ENCODE measurements around the gene DACT3.
"Not testable (repeated sequence)": the region's sequence is repeated elsewhere in the genome, so short reads cannot be mapped to it uniquely, and the experiment has no call there.

DACT3 gene

DNA sequence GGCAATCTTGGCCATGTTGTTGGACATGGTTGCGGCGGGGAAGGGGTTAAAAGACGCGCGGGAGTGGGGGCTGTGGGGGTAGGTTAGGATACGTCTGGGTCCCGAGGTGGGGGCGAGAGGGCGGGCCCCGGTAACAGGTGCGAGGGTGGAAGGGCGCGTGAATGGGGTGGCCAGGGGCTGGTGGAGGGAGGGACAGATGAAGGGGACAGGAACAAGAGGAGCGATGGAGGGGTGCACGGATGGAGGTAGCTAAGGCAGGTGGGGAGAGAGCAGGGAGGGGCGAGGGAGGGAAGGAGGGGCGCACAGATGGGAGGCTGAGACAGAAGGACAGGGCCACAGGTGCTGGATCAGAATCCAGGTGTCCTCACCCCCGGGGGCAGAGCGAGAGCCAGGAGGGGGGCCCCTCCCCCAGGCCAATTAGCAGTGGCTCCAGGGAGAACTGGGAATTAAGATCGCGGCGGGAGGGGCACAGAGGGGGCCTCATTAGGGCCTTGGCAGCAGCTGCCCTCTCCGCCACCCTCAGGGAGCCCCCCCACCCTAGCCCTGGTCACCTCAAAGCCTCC, 26.2 kb downstream of the DACT3 start:
- DNase-seq, result no peak

DNA sequence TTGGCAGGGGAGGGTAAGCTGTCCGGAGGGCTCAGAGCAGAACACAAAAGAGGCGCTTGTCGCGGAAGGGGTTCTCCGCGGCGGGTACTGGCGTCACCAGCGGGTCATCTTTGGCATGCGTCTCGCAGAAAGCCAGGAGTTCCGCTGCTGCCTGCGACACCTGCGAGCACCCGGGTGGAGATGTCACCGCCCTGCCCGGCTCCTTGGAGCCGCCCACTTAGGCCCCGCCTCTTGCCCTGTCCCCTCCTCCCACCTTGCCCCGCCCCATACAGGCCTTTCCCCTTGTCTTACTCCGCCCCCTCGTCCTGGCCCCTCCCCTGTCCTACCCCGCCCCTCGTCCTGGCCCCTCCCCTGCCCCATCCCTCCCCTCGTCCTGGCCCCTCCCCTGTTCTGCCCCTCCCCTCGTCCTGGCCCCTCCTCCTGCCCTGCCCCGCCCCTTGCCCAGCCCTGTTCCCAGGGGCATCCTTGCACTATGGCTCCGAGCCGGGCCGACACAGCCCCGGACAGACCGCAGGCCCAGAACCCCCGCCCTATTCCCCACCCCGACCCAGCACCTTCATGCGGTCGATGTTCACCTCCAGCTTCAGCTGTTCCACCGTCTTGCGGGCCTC, 26.8 kb downstream of the DACT3 start:
- DNase-seq, result peak in 49 of 51 donors; percentile 8 to 93 (median 62)

DNA sequence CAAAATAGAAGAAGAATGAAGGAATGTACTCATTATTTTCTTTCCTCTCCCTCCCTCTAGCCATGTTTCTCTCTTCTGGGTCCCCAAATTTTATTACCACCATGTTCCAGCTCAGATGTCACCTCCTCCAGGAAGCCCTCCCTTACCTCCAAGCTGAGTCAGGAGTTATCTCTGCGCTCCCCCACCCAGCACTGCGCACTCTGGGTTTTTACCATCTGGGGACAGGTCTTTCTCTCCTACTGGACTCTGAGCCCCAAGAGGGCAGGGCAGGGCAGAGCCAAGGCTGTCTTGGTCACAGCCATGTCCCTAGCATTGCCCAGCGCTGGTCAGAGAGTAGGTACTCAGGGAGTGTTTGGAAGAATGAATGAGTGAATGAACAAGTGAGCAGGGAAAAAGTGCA, 27.9 kb downstream of the DACT3 start:
- no peak for DNase-seq

DNA sequence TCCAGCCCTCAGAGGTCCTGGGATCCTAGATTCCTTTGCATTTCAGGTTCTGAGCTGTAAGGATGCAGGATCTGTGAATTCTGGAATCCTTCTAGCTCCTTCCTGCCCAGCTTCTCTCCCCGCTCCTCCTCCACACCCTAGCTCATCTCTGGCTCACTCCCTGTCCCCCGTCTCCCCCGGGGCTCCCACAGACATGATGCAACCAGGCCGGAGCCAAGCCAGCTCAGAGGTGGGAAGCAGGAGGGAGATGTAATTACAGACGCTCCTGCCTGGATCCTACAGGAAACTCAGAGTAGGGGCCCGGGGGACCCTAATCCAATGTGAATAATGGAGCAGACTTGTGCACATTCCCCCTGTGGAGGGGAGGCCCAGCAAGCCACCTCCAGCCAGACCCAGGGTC, 29.5 kb downstream of the DACT3 start:
- DNase-seq, result peak in 1 of 51 donors; percentile 60

DNA sequence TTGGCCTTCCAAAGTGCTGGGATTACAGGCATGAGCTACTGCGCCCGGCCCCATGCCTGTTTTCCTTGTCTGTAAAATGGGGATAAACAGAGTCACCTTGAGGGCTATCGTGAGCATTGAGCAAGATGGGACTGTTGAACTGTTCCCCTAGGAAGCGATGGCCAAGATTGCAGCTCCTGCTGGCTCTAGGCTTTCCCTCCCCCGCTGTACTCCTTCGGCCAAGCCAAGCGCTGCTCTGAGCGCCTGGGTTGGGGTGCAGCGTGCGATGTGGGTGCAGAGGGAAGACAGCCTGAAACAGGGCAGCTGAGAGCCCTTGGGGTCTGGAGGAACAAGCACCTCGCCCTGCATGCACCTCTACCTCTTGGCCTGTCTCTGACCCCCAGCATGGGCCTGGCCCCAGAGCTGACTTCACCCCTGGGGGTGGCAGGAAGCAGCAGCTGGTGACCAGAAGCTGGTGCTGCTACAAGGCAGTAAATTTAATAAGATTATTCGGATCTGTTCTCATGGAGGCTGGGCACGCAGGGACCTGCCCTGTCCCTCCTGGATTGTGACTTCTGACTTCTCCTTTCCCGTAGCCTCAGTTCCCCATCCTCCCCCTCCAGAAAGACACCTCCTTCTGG, 30.3 kb downstream of the DACT3 start:
- no peak for DNase-seq

DNA sequence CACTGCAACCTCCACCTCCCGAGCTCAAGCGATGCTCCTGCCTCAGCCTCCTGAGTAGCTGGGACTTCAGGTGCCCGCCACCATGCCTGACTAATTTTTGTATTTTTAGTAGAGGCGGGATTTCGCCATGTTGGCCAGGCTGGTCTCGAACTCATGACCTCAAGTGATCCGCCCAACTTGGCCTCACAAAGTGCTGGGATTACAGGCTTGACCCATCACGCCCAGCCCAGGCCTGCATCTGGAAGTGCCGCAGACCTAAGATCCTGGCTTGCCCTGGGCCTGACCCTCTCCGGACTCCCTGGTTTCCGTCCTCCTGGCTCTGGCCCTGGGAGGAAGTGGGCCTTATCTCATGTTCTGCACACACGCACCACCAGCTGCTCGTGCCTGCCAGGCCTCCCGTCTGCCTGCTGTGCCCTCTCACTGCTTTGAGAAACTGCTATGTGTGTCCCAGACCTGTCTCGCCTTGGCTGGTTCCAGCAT, 31.4 kb downstream of the DACT3 start:
- DNase-seq, result no peak

DNA sequence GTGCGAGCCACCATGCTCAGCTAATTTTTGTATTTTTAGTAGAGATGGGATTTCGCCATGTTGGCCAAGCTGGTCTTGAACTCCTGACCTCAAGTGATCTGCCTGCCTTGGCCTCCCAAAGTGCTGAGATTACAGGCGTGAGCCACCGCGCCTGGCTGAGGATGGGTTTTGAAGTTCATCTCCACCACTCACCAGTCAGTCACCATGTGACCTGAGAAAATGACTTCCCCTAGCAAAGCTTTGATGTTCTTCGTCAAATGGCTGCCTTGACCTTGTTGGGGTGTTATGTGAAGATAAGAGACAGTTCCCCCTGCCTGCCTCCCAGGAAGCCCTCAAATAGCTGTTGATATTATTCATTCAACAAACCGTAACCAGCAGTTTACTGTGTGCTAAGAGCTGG, 32.0 kb downstream of the DACT3 start:
- not testable (repeated sequence) for DNase-seq

DNA sequence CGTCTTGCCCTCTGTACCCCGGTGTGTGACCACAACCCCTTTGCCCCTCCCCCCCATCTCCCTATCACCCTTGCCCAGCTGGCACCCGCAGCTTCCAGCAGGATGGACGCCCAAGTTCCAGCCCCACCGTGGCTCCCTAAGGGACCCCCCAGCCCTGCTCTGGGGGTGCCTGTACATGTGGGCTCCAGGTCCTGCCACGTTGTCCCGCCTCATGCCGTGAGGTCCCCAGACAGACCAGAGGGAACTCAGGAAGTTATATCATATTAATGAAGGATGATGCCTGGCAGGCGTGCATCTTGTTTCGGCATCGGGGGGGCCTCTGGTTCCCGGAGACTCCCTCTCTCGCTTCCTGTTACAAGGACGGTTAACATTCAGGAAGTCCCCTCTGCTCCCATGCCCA, 34.5 kb downstream of the DACT3 start:
- DNase-seq, result no peak

DNA sequence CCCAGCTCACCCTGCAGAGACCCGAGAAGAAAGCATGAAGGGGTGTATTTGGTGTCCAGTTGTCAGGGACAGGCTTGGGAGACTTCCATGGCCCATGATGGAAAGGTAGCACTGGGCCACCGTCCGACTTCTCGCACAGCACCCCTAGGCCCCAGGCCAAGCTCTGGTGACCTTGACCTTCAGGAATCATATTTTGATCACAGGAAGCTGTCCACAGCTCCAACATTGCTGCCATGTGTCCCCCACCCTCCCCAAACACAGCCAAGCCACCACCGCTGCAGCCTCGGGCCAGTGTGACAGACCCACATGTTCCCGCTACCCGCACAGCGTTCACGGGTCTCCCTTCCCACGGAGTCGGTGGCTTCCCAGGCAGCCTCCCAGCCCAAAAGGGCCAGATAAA, 35.3 kb downstream of the DACT3 start:
- no peak for DNase-seq

DNA sequence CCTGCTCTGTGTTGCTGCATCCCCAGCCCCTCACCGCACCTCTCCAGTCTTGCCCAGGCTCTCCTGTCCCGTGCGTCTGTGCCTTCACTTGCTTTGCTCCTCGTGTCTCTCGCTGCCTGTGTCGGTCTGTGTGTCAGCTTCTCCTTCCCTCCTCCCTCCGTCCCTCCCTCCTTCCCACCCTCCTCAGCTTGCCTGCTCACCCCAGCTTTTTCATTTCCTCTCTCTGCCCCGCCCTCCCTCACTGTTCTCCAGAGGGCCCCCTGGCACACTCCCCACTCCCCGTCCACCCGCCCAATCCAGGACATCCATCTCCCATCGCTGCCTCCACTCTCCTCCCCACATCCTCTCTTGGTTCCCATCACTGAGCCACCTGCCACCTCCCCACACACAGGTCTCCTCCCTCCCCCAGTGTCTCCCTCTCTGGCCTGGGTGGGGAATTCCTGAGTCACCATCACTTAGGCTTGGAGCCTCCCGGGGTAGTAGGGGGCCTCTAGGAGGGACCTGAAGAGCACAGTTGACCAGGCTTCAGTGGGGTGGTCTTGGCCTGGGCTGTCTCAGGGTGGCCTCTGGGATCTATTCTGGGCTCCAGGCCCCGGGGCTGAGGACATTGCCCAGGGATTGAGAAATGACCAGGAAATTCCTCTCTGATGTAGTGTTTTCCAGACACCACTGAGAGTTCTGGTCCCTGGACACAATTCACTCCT, 35.9 kb downstream of the DACT3 start, which contains the start of gene PTGIR:
PTGIR (minus strand) TSS at position 132 of the 704 bp plus-strand sequence. CDS start 864 bp downstream, outside the sequence.
- DNase-seq, result no peak

DNA sequence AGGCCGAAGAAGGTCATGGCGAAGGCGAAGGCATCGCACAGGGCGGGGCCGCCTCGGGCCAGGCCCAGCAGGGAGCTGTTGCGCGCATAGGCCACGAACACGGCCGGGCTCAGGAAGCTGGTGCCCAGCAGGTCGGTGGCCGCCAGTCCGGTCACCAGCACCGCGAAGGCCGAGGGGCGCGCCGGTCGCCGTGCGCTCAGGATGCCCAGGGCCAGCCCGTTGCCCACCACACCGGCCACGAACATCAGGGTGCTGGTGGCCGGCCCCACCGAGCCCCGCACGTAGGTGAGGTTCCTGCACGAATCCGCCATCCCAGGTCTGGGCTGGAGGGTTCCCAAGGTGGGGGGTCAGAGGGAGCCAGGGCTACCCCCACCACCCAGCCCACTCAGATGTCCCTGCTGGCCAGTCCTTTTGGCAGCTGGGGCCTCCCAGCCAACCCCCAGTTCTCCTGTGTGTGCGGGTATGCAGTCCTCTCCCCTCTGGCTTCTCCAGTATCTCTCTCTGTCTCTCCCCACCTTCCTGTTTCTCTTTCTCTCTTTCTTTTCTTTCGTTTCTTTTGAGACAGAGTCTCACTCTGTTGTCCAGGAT, 37.0 kb downstream of the DACT3 start:
- no peak for DNase-seq

DNA sequence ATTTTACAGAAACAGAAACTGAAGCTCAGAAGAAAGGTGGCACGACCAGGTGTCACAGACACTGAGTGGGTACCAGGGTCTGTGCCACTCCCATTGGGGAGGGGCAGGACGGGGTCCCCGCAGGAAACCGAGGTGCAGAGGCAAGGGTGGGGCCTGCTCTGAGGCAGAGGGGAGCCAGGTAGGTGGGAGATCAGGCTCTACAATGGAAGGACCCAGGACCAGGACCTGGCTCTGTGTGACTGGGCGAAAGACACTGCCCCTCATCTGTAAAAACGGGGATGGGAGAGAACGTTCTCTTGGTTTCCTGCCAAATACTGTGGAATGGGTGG, 38.9 kb downstream of the DACT3 start:
- no peak for DNase-seq

DNA sequence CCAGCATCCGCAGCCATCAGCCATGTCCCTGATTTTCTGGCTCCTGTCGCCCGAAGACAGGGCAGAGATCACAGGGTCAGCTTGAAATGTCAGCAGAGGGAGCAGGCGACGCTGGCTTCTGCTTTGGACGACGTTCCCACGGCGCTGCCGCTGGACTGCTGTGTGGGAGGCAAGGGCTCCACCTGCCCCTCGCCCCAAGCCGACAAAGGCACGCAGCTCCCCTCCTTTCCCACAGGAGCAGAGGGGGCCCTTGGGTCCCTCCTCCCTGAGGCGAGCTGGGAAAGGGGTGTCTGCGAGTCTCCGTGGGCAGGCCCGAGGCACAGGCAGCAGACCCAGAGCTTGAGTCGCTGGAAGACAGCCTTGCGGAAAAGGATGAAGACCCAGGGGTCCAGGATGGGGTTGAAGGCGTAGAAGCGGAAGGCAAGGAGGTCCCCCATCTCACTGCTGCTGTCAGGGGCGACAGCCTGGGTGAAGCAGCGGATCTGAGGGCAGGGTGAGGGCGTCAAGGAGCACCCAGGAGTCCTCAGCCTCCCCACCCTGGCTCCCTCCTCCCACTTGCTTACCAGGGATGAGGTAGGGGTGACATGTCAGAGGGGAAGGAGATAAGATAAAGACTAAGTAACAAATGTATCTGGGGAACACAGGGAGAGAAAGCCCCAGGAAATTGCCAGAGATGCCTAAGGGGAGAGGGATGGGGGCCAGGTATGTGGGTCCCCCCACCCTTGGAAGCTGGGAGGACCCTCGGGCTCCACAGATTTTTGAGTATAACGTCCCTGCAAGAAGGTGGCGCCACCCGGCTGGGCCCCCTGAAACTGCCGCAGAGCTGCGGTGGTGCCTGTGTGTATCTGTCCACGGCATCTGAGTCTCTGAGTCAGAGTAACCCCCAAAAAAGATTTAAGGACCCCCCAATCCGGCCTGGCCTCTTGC, 39.5 kb downstream of the DACT3 start:
- no peak for DNase-seq

DNA sequence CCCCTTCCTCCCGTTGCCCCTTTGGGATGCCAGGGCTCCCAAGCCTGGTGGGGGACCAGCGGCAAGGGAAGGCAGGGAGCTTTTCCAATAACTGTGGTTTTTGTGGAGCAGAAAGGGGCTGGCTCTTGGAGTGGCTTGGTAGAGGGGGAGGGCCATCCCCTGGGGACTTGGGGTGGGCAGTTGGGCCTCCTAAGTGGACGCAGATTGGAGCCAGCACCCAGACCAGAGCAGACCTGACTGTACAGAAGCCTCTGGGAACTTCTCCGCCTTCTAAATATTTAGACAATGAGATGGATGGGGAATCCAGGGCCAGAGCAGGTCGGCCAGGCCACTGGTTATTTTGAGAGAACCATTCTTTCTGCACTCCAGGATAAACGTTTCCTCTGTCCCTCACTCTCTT, 40.3 kb downstream of the DACT3 start:
- DNase-seq, result no peak

DNA sequence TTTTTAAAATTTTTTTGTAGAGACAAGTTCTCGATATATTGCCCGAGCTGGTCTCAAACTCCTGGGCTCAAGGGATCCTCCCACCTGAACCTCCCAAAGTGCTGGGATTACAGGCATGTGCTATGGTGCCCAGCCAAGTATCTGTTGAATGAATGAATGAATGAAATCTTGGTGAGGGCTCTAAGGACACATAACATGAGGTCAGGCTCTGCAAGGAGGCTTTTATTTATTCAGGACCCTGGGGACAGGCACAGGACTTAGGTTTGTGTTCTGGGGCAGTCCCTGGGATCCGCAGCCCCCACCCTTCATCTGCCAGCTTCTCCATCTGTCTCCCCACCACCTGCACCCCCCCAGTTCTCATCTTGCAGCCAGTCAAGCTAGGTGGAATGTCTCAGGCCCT, 40.7 kb downstream of the DACT3 start:
- no peak for DNase-seq

DNA sequence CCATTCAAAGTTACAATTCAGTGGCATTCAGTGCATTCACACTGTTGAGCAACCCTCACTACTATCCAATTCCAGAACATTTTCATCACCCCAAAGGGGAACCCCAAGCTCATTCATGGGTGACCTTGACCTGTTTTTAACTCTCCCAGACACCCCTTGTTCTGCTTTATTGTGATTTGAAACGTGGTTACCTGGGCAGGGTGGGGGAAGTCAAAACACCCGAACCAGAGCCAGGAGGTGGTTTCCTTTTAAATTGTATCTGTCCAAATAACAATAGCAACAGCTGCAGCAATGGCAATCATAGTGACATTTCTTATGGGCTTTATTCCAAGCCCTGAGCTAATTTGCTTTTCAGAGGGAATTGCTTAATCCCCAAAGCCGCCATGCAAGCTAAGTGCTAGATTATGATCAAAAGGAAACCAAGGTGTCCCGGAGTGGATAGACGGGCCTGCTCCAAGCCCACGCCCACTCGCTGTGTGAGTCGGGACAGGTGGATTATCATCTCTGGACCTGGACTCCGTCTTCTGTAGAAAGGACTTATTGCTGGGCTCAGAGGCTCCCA, 42.2 kb downstream of the DACT3 start:
- DNase-seq, result no peak

DNA sequence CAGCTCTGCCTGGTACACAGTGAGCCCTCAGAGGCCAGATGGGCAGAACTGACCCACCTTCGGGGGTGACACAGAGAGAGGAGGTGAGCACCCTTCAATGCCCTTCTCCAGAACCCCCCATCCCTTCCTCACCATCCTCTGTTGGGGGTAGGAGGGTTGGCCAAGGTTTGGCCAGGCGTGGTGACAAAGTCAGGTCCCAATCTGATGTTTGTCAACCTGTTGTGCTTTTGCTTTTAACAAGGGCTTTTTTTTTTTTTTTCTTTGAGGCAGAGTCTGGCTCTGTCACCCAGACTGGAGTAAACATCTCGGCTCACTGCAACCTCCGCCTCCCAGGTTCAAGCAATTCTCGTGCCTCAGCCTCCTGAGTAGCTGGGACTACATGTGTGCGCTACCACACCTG, 43.4 kb downstream of the DACT3 start:
- no peak for DNase-seq

DNA sequence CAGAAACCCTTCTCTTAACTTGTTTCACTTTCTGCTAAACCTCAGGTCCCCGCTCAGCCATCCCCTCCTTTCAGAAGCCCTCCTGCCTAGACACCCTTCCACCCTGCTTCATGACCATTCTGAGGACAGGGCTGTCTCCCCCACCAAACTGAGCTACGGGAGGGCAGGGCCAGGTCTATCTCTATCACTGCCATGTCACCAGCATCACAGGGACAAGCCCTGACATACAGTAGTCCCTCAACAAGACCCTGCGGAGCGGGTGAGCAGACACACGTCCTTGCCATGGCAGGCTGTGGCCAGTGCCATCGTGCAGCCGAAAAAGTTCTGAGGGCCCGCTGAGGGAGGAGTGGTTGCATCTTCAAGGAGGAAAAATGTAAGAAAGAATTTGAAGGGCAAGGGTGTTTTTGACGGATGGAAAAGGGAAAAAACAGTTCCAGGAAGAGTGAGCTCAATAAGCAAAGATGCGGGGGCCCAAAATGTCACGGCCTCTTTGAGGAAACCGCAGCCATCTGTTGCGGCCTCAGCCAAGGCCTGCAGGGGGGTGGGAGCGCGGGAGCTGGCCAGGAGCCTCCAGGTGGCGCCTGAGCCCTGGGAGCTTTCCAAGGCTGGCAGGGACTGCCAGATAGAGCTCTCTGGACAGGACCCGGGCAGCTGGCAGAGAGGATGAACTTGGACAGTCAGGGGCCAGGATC, 44.2 kb downstream of the DACT3 start:
- peak in 11 of 51 donors; percentile 11 to 45 (median 22) for DNase-seq

DNA sequence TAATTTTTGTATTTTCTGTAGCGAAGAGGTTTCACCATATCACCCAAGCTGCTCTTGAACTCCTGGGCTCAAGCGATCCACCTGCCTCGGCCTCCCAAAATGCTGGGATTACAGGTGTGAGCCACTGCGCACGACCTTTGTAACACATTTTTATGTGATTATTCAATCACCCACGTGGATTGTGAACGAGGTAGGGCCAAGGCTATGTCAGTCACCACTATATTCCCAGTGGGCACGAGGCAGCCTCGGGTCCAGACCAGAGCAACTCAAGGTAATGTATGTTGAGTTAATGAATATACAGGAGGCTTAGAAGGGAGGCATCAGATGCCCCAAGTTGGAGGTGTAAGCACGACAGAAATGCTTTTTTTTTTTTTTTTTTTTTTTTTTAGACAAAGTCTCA, 45.0 kb downstream of the DACT3 start:
- DNase-seq, result no peak

DNA sequence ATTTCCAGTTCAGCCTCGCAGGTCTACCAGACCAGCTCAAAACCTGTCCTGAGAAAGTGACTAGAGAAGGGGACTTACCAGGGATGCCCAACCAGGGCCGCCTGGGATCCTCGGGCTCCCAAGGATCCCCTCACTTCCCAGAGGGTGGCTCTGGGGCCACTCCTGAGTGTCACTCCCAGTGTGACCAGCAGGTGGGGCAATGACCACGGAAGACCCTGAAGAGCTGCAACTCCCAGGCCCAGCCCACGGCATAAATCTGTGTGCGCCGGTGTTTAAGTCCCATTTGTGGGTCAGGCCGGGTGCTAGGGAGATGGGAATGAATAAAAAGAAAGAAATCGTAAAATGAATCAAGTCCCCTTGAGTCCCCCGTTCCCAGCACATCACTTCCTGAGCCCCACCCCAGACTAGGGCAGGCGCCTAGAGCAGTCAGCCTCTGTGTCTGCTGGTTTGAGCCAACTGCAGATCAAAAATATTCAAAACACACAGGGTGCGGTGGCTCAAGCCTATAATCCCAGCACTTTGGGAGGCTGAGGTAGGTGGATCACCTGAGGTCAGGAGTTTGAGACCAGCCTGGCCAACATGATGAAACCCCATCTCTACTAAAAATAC, 46.8 kb downstream of the DACT3 start:
- peak; percentile 20 to 90 (median 70) for DNase-seq

All from hypothalamus (tissue), 51 donors.